Coronary artery (tissue), 2 donors: Measurements from ENCODE around the gene ALDH1L1.

Experiments used
- DNase-seq: peaks from one replicate; pipeline ENCODE4 v3.0.0-alpha.2; 2017; ENCODE audit warnings: low spot score
- H3K27ac ChIP-seq, 2 donors: fragments of 200-600 bp; sonication (generic); one replicate each; pipeline ENCODE4 v1.5.1; 2016 to 2019
- H3K4me3 ChIP-seq: fragments of 200-600 bp; sonication (generic); 2 replicates; pipeline ENCODE4 v1.5.1; 2016; ENCODE audit warnings: mild to moderate bottlenecking, moderate library complexity
- TF ChIP-seq, protein P1 (sequence below): fragments of 200-600 bp; sonication (generic); IDR thresholded peaks from one replicate; pipeline ENCODE4 v1.5.1; 2019; ENCODE audit warnings: antibody characterized with exemption

Gene ALDH1L1

DNA sequence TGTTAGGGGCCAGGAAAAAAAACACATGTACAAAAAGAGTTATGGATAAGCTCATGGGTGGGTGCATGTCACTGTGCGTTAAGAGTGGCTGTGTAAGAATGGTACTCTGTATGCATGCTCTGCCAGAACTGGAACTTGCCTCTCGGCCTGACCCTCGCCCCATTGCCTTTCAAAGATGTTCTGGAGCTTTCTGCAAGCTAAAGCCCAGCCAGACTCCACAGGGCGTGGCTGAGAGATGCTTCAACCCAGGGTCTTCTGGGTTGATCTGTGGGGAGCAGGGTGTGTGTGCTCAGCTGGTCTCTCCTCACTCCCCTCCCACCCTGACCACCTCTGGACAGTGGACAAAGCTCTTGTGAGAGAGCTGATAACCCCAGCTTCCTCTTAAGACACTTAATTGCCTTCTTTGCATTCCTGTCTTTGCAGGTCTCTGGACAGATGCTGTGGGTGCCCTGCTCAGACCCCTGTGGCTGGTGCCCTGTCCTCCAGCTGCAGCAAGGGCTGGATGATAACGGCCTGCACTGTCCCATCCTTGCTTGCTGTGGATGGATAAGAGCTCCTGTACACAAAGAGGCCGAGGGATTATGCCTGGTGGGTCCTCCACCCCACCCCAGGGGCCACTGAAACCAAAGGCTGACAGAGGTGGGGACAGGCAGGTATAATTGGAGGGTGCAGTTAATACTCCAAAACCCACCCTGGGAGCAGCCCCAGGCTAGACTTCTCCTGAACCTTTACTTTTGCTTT, 28.7 kb downstream of the ALDH1L1 start:
- H3K27ac ChIP-seq: no peak overlapping the region
- no peak for DNase-seq

DNA sequence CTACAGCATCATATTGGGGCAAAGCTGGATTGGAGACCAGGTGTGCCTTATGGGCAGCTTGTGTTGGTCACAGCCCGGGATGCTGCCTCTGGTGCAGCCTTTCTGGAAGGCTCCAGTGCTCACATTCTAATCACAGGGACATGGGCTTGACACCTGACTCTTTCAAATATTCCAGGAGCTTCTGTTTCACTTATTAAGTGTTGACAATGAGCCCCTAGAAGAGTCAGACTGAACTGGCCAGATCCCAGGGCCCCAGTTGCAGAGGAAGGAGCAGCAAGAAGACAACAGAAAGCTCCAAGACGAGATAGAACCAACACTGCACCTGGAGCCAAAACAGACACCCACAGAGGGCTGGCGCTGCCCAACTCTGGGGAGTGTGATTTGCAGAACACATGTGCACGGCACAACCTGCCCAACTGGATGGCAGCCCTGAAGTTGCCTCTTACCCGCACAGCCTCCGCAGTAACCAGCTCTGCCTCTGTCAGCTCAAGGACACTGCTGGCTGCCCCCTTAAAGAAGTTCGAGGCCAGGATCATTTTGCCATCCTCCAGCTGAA, 30.3 kb downstream of the ALDH1L1 start:
- no peak for DNase-seq

More for the DNA sequence above, 28.7 kb downstream of the ALDH1L1 start:
- no peak overlapping the region for H3K4me3 ChIP-seq
- TF ChIP-seq, protein P1, sequence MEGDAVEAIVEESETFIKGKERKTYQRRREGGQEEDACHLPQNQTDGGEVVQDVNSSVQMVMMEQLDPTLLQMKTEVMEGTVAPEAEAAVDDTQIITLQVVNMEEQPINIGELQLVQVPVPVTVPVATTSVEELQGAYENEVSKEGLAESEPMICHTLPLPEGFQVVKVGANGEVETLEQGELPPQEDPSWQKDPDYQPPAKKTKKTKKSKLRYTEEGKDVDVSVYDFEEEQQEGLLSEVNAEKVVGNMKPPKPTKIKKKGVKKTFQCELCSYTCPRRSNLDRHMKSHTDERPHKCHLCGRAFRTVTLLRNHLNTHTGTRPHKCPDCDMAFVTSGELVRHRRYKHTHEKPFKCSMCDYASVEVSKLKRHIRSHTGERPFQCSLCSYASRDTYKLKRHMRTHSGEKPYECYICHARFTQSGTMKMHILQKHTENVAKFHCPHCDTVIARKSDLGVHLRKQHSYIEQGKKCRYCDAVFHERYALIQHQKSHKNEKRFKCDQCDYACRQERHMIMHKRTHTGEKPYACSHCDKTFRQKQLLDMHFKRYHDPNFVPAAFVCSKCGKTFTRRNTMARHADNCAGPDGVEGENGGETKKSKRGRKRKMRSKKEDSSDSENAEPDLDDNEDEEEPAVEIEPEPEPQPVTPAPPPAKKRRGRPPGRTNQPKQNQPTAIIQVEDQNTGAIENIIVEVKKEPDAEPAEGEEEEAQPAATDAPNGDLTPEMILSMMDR: no peak

DNA sequence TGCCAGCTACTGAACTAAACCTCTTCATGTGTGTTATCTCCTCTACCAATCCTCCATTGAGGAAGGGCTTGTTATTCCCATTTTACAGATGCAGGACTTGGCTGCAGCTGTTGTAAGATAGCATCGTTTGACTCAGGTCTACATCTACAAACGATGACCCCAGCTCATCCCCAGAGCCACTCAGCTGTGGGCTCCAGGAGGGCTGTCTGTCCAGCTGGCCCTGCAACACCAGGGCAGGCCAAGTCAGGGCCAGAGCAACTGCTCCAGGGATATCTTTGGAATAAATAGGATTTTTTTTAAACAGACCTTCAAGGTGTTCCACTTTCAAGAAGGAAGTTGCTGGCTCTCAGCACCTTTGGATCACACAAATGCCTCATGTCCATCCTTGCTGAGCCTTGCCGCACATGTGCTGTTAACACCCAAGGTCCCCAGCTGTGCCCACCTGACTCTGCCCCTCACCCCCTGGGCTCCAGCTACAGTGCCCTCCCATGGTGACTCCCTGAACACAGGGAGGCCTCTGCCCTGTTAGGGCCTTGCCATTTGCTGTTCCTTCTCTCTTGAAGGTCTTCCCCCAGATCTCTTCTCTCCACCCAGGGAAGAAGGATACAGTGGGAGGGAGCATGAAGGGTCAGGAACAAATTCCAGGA, 31.0 kb downstream of the ALDH1L1 start:
- TF ChIP-seq, protein P1: no peak
- Histone ChIP-seq H3K27ac (no peak overlapping the region), H3K4me3 (no peak overlapping the region)
- no peak for DNase-seq

More for the DNA sequence above, 30.3 kb downstream of the ALDH1L1 start:
- H3K4me3 ChIP-seq: no peak overlapping the region
- TF ChIP-seq, protein P1: no peak
- no peak overlapping the region for H3K27ac ChIP-seq

DNA sequence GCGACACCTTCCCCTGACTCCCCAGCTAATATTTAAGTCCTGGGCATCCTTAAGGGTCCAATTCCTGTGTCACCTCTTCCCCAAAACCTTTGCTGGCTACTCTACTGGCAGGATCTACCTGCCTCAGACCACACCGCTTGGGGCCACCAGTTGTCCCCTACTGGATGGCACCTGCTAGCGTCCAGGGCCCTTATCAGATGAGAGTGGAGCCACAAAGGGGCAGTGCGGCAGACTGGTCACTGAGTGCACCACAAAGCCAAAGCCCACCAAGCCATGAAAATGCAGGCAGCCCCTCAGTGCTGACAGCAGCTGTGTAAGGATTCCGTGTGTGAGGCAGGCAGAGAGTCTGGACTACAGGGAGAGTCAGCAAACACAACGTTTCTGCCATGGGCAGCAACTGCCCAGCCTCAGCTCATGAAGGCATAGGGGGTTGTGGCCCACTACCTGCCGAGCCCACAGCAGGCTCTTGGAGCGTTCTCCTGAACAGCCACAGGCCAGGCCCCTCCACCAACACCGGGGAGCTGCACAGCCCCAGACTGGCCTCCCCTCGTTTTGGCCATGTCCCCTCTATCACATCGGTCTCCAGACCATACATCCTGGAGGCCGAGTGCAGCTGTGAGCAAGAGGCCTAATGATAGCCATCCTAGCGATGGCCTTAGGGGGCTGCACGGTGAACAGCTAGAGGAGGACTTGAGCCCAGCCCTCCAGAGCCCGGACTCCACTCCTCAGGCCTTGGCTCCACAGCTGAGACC, 32.3 kb downstream of the ALDH1L1 start:
- TF ChIP-seq, protein P1: no peak
- DNase-seq: no peak

DNA sequence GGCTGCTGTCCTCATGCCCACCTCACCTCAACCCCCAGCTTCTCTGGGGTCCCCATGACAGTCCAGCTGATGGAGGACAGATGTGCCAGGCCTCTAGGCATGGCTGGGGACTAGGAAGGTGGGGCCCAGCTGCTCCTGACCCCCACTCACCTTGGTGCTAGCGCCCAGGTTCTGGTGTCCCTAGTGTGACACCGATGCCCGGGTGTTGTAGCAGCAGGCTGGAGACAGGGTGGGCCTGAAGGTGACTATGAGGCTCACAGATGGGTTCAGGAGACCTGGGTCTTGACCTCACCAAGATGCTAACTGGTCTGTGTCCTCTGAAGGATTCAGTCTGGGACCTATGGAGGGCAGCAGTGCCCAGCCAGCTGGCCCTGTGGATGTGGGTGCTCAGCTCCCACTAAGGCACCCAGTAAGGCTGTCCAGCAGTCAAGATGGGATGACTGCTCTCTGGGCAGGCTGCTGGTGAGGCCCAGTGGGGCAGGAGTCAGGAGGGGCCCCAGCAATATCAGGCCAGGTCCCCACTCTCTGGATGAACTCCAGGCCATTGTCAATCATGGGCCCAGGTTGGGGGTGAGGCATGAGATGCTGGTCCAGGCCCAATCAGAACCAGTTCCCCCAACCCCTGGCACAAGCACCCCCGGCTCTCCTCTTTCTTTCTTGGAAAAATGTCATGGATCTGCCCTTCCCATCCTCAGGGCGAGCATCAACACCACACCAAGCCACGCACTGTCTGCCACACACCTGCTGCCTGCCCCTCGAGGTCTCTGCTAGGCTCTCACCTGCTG, 33.0 kb downstream of the ALDH1L1 start:
- TF ChIP-seq, protein P1: no peak
- Histone ChIP-seq H3K27ac (no peak overlapping the region), H3K4me3 (no peak overlapping the region)
- no peak for DNase-seq

More for the DNA sequence above, 32.3 kb downstream of the ALDH1L1 start:
- H3K4me3 ChIP-seq: no peak overlapping the region
- H3K27ac ChIP-seq: no peak overlapping the region

DNA sequence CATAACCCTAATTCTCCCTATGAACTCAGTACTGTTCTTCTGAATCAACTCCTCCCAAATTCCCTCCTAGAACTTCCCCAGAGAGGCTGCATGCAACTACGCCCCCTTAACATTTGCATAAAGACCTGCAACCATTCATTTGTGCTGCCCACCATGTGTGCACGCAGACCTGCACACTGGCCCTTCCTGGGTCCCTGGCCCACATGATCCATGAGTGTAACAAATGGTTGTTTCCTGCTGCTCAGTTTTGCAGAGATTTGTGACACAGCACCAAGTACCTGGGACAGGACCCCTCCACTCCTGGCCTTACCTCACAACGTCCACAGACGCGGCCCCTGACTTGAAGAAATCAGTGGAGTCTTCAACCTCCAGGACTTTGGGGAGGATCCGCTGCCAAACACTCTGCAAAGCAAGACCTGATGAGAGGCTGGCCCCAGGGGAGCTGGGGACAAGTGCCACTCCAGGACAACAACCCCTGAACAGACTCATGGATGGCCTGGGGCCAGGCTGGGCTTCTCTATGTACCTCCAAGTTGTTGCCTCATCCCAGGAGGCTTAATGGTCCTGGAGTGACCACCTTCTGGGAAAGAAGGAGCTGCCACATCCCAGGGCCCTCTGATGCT, 33.8 kb downstream of the ALDH1L1 start:
- Histone ChIP-seq H3K4me3 (no peak overlapping the region), H3K27ac (no peak overlapping the region)
- no peak for DNase-seq
- TF ChIP-seq, protein P1: no peak
